PFSK-1 (cell line): Measurements from ENCODE around the gene TMEM132A.

Source experiments
- FOXP2 ChIP-seq: optimal IDR thresholded peaks from 2 replicates; pipeline ENCODE3; 2011; ENCODE audit warnings: borderline replicate concordance, control low read depth, inconsistent platforms; ENCODE audit not compliant: insufficient read depth; ENCODE audit errors: extremely low read length, extremely low read depth
- POLR2AphosphoS5 ChIP-seq: IDR thresholded peaks from 2 replicates; pipeline ENCODE4 v1.6.1; 2012; ENCODE audit warnings: low read depth, mild to moderate bottlenecking, control low read depth, low read length, moderate library complexity
- REST ChIP-seq, 2 experiments: IDR thresholded peaks; 2 replicates each; pipeline versions ENCODE4 v1.6.1 to v1.8.0; 2011 to 2012; ENCODE audit warnings: low read depth in 2 of 2, low read length in 2 of 2, control low read depth in 1 of 2, inconsistent platforms in 1 of 2, mild to moderate bottlenecking in 1 of 2, moderate library complexity in 1 of 2; ENCODE audit not compliant: insufficient read depth in 1 of 2
- SIN3A ChIP-seq: IDR thresholded peaks from 2 replicates; pipeline ENCODE4 v1.6.1; 2012; ENCODE audit warnings: mild to moderate bottlenecking, low read length, moderate library complexity, borderline replicate concordance; ENCODE audit not compliant: insufficient read depth
- TAF1 ChIP-seq: IDR thresholded peaks from 2 replicates; pipeline ENCODE4 v1.6.1; 2012; ENCODE audit warnings: low read length, control low read depth, borderline replicate concordance; ENCODE audit not compliant: insufficient read depth

Gene TMEM132A

GRCh38 chr11:60912223-60912850 lies 11.9 kb upstream of the TMEM132A start:
- TF ChIP-seq POLR2AphosphoS5 (no peak), TAF1 (no peak), FOXP2 (no peak), REST (IDR thresholded peaks at IDR 0.05; ENCODE audit: insufficient read depth in 1 of 2, low read depth in 2 of 2, low read length in 2 of 2) (no peak), SIN3A (no peak)

DNA sequence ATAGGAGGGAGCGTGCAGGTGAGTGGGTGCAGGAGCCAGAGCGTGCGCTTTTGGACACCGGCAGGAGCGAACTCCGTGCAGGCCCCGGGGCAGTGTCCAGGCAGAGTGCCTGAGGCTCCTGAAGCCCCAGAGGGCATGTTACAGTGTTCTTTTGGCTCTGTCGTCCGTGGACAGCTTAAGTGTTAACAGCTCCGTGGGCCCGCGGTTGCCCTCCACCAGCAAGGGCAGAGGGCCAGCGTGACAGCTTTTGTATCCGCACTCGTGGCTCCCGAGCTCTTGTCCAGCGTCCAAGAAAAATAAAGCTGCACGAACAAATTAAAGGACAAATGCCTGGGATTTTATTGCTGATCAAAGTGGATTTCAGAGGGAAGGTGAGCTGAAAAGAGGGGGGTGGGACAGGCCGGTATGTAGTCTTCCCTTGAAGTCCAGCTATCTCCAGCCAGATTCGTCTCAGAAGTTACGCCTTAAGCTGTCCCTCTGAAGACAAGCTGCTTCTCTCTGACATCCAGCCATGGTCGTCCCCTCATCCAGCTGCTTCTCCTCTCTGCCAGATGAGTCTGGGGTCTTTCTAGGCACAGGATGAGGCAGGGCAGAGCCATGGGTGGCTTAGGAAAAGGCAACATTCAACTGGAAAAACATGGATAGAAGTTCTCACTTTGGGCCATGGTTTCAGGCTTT lies 11.3 kb upstream of the TMEM132A start:
- TF ChIP-seq FOXP2, result no peak
- TF ChIP-seq POLR2AphosphoS5, result no peak
- no peak for TF ChIP-seq TAF1
- TF ChIP-seq REST (IDR thresholded peaks at IDR 0.05; ENCODE audit: insufficient read depth in 1 of 2, low read depth in 2 of 2, low read length in 2 of 2), result no peak
- no peak for TF ChIP-seq SIN3A

DNA sequence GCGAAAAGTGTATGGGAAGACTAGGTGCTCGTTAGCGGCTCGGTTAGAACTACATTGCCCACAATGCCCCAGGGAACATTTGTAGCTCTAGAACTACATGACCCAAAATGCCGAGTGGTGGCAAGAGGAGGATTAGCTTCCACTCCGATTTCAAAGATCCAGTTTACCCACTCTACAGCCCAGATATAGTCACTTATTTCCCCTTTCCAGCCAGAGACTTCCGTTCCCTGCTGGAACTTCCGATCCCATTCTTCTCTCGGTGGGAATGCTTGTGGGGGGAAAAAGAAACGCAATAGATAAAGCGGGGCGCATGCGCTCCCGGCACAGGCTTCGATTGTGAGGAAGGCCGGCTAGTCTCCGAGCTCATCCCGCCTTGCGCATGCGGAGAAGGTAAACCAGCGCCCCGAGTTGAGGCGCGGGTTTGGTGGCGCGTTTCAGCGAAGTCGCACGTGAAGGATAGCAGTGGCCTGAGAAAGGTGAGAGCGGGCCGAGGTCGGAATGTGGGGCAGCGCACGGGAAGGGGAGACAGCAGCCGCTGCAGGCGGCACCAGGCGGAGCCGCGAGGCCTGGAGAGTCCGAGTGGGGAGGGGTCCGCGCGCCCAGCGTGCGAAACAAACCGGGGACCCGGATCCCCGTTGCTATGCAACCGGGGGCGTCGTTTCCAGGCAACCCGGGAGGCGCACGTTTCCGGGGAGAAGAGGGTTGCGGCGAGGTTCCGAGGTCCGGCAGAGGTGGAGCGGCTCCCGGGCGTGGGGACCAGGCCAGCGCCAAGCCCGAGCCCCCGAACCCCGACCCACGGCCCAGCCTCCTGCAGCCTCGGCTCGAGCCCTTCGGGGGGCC lies 10.2 kb upstream of the TMEM132A start, which contains the start of gene TMEM109:
TSS of gene TMEM109 (plus strand) at position 366 of the 840 bp plus-strand sequence. CDS start 5,536 bp downstream, outside the sequence.
- TF ChIP-seq REST (IDR thresholded peaks at IDR 0.05; ENCODE audit: insufficient read depth in 1 of 2, low read depth in 2 of 2, low read length in 2 of 2), result no peak
- peak; percentile 49; the same call in 1 of the 2 replicates for TF ChIP-seq TAF1
- TF ChIP-seq FOXP2, result peak; percentile 30
- peak; percentile 61 for TF ChIP-seq POLR2AphosphoS5
- peak; percentile 13; the same call in 1 of the 2 replicates for TF ChIP-seq SIN3A

DNA sequence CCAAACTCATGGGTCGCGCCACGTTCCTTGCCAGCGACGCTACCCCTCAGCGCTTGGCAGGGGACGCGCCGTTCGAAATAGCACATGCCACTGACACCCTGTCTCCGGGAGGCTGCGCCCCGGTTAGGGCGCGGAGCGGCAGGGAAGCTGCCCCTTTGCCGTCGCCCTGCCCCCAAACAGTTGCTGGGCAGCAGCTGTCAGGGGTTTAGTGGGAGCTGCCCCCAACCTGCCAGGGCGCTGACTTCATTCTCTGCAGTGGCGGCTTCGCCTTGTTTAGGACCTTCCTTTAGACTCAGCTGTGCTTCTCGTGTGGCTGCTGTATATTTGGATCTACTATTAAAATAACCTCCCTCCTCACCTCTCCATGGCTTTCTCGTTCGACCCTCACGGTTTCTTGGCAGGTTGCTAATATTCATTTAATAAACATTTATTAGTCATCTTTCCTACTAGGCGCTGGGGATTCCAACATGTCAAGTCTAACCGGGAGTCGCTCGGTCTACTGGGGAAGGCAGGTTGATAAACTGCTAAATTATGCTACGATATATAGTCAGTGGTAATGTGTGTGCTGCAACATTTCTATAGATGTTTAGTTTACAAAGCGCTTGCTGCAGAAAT lies 9.5 kb upstream of the TMEM132A start:
- TF ChIP-seq TAF1 (no peak), REST (IDR thresholded peaks at IDR 0.05; ENCODE audit: insufficient read depth in 1 of 2, low read depth in 2 of 2, low read length in 2 of 2) (no peak), POLR2AphosphoS5 (no peak), SIN3A (no peak), FOXP2 (no peak)
